Thyroid gland (tissue), 4 donors: ENCODE data around the gene SMIM31. TPM values are rescaled to one million over a fixed set of nuclear protein-coding genes. Genes with fewer than 3 reads are reported as not detected.

Source experiments
- DNase-seq, 2 donors: peaks; one replicate each; pipeline ENCODE4 v3.0.0-alpha.2; 2019
- H3K27ac ChIP-seq, 3 donors: fragments of 200-600 bp; sonication (generic); 1 replicate in 2 of 3; 2 replicates in 1 of 3; pipeline ENCODE4 v1.5.1; 2016 to 2019; ENCODE audit warnings: mild to moderate bottlenecking in 1 of 3, moderate library complexity in 1 of 3
- H3K27me3 ChIP-seq: fragments of 200-600 bp; sonication (generic); one replicate; pipeline ENCODE4 v1.5.1; 2019
- H3K36me3 ChIP-seq, 2 donors: fragments of 200-600 bp; sonication (generic); one replicate each; pipeline ENCODE4 v1.5.1; 2016 to 2019
- H3K4me1 ChIP-seq, 2 donors: fragments of 200-600 bp; sonication (generic); one replicate each; pipeline ENCODE4 v1.5.1; 2017 to 2019
- H3K4me3 ChIP-seq, 3 donors: fragments of 200-600 bp; sonication (generic); replicated peaks in 1 of 3; 1 replicate in 2 of 3; 2 replicates in 1 of 3; pipeline ENCODE4 v1.5.1; 2016; ENCODE audit warnings: mild to moderate bottlenecking in 1 of 3
- H3K9me3 ChIP-seq: fragments of 200-600 bp; sonication (generic); one replicate; pipeline ENCODE4 v1.5.1; 2017
- CTCF ChIP-seq, 6 experiments: fragments of 200-600 bp in 3 of 6; fragments of 450-650 bp in 3 of 6; sonication (generic) in 3 of 6; IDR thresholded peaks; one replicate each; pipeline ENCODE4 v1.5.1; 2016 to 2019; ENCODE audit warnings: antibody characterized with exemption in 6 of 6, mild to moderate bottlenecking in 2 of 6, inconsistent platforms in 1 of 6, moderate library complexity in 1 of 6
- POLR2A ChIP-seq, 2 donors: fragments of 450-650 bp; IDR thresholded peaks; one replicate each; pipeline ENCODE4 v1.6.1; 2017; ENCODE audit warnings: antibody characterized with exemption in 2 of 2, mild to moderate bottlenecking in 2 of 2, moderate library complexity in 1 of 2
- WGBS, 2 donors: methylation state at CpG; one replicate each; pipeline ENCODE4 v1.1.5; 2017; 5-methylcytosine and 5-hydroxymethylcytosine counted together
- intact Hi-C: fragments of 100-400 bp; cut with DNase I; formaldehyde crosslinking; loops from one replicate; pipeline ENCODE4 v1.15.1; 2023
- total RNA-seq, 4 donors: library from RNA; depleted of rRNA; stranded (reverse); fragments of >200 nt; gene quantifications; one replicate each; pipeline ENCODE4 v1.2.3, GENCODE V29; 2016

Gene SMIM31
- total RNA-seq, 4 donors from 2014 or later, result not detected

- Histone ChIP-seq H3K36me3 (no peaks in the 10 kb centered on the region), H3K27me3 (no peaks in the 10 kb centered on the region), H3K27ac (no peak overlapping the region), H3K4me3 (no peak overlapping the region), H3K4me1 (no peaks in the 10 kb centered on the region), H3K9me3 (no peaks in the 10 kb centered on the region)
- WGBS, 2 donors, result 73 to 76% methylated on average over 2 of the region's 2 CpGs
- TF ChIP-seq POLR2A (IDR thresholded peaks at IDR 0.05), result no peak
- no peak for TF ChIP-seq CTCF (IDR thresholded peaks at IDR 0.05)
- no peak for DNase-seq
- intact Hi-C loops, result no loop called here
Measured at GRCh38 chr4:164799410-164799809, 45.5 kb downstream of the SMIM31 start.

- Histone ChIP-seq H3K36me3 (no peaks in the 10 kb centered on the region), H3K27me3 (no peaks in the 10 kb centered on the region), H3K4me3 (no peak overlapping the region), H3K9me3 (no peaks in the 10 kb centered on the region), H3K27ac (no peak overlapping the region), H3K4me1 (no peaks in the 10 kb centered on the region)
- intact Hi-C loops, result no loop called here
- WGBS, 2 donors, result 89 to 92% methylated on average over 4 of the region's 4 CpGs
- no peak for DNase-seq
- TF ChIP-seq POLR2A (IDR thresholded peaks at IDR 0.05), result no peak
- no peak for TF ChIP-seq CTCF (IDR thresholded peaks at IDR 0.05)
Measured at GRCh38 chr4:164800786-164801185, 46.9 kb downstream of the SMIM31 start.

- Histone ChIP-seq H3K9me3 (no peaks in the 10 kb centered on the region), H3K4me3 (no peak overlapping the region), H3K27me3 (no peaks in the 10 kb centered on the region), H3K27ac (no peak overlapping the region), H3K4me1 (no peaks in the 10 kb centered on the region), H3K36me3 (no peaks in the 10 kb centered on the region)
- no peak for TF ChIP-seq POLR2A (IDR thresholded peaks at IDR 0.05)
- no peak for TF ChIP-seq CTCF (IDR thresholded peaks at IDR 0.05)
- intact Hi-C loops, result no loop called here
- no peak for DNase-seq
- 77 to 93% methylated on average over 3 of the region's 3 CpGs for WGBS, 2 donors
Measured at GRCh38 chr4:164802301-164802901, 48.5 kb downstream of the SMIM31 start.

- no peak for DNase-seq
- H3K4me3 ChIP-seq, result no peak overlapping the region
- no peaks in the 10 kb centered on the region for H3K4me1 ChIP-seq
- H3K27ac ChIP-seq, result no peak overlapping the region
- WGBS, 2 donors, result 89 to 95% methylated on average over 8 of the region's 8 CpGs
- intact Hi-C loops, result no loop called here
- no peaks in the 10 kb centered on the region for H3K36me3 ChIP-seq
- no peaks in the 10 kb centered on the region for H3K9me3 ChIP-seq
- TF ChIP-seq CTCF (IDR thresholded peaks at IDR 0.05) (no peak), POLR2A (IDR thresholded peaks at IDR 0.05) (no peak)
- H3K27me3 ChIP-seq, result no peaks in the 10 kb centered on the region
Measured at GRCh38 chr4:164803702-164804101, 49.8 kb downstream of the SMIM31 start.

- no peak overlapping the region for H3K27ac ChIP-seq
- no peaks in the 10 kb centered on the region for H3K27me3 ChIP-seq
- H3K4me1 ChIP-seq, result no peaks in the 10 kb centered on the region
- TF ChIP-seq POLR2A (IDR thresholded peaks at IDR 0.05), result no peak
- TF ChIP-seq CTCF (IDR thresholded peaks at IDR 0.05), result no peak
- WGBS, 2 donors, result 21 to 34% methylated on average over 12 of the region's 12 CpGs
- DNase-seq, result peak; percentile 67 to 85
- no peaks in the 10 kb centered on the region for H3K36me3 ChIP-seq
- H3K9me3 ChIP-seq, result no peaks in the 10 kb centered on the region
- intact Hi-C loops, result no loop called here
- H3K4me3 ChIP-seq, result no peak overlapping the region
Measured at GRCh38 chr4:164807611-164808010, 53.7 kb downstream of the SMIM31 start.
